GM11168 (cell line): ENCODE measurements around the gene HMCN1.
"Not testable (repeated sequence)": the region's sequence is repeated elsewhere in the genome, so short reads cannot be mapped to it uniquely, and the experiment has no call there.

Source experiments
- in situ Hi-C: fragments of 300-500 bp; cut with MboI; formaldehyde crosslinking; loops from one replicate; pipeline ENCODE4 v1.12.0; 2022; ENCODE audit warnings: low sequenced_read_pairs; ENCODE audit not compliant: unreplicated experiment

HMCN1 gene

DNA sequence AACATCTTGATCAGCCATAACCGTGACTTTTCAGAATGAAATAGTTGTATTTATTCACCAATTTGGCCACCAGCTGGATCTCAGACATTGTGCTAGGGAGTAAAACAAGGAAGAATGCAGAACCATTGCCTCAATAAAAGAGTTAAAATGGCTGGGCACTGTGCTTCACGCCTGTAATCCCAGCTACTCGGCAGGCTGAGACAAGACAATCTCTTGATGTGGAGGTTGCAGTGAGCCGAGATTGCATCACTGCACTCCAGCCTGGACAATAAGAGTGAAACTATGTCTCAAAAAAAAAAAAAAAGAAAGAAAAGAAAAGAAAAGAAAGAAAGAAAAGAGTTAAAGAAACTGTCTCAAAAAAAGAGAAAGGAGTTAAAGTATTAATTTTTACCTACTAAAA lies 441.4 kb downstream of the HMCN1 start:
- in situ Hi-C loops: no loop called here

DNA sequence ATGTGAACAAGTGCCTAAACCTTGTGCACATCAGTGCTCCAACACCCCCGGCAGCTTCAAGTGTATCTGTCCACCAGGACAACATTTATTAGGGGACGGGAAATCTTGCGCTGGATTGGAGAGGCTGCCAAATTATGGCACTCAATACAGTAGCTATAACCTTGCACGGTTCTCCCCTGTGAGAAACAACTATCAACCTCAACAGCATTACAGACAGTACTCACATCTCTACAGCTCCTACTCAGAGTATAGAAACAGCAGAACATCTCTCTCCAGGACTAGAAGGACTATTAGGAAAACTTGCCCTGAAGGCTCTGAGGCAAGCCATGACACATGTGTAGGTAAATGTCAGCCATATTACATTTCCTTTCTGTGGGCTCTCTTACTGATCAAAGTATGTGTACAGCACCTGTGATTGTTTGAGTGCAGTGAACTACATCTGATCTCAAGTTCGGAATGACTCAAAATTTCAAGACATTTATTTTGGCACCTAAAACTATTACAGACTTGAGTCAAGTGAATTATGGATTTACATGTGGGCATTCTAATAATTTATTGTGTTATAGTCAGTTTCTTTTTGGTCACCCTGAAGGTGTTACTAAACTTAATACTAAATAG lies 444.3 kb downstream of the HMCN1 start:
- in situ Hi-C loops: no loop called here

DNA sequence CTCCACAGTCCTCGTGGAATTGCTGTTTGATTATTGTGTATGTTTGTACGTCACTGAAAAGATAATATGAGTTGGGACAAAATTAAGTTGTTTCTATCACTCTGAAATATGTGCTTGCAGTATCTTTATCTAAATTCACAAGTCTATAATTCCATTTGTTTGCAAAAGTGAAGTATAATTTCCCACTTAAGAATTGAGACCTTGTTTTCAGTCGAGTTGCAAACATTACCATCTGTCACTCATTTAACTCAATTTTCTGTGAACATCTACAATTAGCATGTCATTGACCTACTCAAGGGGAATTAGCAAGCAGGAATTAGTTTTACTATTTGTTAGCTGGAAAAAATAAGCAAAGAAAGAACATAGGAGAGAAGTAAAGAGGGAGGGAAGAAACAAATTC lies 445.0 kb downstream of the HMCN1 start:
- in situ Hi-C loops: no loop called here

DNA sequence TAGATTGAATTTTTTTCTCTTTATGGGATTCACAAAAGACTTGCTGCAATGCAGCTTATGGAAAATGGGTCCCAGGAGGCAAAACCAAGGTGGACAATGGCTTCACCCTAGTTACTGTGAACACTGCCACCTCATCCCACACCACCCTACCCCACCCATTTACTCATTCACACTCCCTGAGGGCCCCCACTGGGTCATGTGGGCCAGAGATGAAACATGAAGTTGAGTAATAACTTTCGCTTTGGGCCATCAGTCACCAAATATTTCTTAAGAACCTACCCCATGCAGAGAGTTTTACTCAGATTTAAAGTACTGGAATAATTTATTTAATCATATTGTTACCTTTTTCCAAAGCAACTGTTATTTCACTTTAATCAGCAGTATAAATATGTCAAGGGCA lies 449.0 kb downstream of the HMCN1 start:
- in situ Hi-C loops: no loop called here

DNA sequence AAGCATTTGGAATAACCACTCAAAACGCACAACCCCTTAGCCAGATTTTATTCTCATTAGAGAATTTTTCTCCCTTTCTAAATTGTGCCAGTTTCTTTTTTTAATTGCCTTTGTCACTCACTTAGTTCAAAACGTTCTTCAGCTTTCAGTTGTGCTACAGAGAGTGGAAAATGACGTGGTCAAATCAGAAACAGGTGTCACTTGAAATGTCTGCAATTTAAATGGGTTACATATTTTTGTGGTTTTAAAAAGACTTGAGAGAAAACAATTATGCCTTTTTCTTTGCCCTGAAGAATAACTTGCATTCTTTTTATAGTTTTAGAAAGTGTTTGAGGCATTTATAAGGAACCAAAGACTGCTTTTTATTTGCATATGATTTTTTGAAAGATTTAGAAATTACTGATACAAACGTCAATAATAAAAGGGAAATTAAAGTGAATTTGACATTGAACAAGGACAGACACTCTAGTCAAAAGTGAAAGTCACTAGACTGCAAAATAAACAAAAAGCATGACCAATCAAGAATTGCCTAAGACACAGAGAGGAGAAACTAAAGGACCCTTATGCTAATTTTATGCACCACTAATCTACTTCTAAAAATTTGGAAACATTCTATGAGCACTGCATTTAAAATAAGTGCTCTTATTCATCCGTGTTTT lies 449.9 kb downstream of the HMCN1 start:
- in situ Hi-C loops: no loop called here

DNA sequence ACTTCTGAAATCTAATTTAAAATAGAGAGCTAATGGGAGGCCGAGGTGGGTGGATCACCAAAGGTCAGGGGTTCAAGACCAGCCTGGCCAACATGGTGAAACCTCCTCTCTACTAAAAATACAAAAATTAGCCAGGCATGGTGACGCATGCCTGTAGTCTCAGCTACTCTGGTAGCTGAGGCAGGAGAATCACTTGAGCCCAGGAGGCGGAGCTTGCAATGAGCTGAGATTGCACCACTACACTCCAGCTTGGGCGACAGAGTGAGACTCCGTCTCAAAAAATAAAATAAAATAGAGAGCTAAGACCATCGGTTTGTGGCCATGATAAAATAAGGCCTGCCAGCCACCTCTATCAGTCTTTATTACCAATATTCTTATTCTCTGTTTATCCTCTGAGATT lies 452.1 kb downstream of the HMCN1 start:
- in situ Hi-C loops: not testable (repeated sequence)

DNA sequence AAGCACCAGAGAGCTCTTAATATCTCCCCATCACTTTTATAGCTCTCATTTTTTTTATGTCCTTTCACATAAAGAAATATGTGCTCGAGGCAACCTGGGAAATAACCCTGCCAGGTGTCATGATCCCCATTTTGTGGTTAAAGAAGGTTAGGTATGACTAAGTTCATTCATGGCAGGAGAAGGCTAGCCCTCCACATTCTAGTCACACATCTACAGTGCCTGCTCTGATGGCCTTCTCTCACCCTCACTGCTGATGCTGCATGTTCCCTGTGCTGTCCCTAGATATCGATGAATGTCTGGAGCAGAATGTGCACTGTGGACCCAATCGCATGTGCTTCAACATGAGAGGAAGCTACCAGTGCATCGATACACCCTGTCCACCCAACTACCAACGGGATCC lies 453.4 kb downstream of the HMCN1 start:
- in situ Hi-C loops: no loop called here

DNA sequence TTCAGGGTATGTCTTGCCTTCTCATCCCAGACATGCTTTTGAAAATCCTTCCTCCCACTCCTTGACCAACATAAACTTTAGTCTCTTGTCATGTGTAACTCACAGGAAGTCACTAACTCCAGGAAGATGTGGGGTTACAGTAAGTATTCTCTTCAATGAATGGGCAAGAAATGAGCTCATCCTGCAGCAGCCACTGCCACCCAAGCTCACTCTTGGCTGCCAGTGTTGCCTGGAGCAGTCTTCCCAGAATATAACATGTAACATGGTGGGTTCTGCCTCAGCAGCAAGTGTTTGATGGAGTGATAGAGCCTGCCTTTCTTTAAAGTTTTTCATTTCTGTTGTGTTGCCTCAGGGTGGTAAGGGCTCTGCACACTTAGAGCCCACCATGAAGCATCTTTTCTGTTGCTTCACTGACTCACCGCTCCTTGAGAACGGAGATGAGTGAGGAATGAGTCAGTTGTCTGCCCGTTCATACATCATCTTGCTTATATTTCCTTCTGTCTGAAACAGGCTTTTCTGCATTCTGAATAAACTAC lies 453.9 kb downstream of the HMCN1 start:
- in situ Hi-C loops: no loop called here

DNA sequence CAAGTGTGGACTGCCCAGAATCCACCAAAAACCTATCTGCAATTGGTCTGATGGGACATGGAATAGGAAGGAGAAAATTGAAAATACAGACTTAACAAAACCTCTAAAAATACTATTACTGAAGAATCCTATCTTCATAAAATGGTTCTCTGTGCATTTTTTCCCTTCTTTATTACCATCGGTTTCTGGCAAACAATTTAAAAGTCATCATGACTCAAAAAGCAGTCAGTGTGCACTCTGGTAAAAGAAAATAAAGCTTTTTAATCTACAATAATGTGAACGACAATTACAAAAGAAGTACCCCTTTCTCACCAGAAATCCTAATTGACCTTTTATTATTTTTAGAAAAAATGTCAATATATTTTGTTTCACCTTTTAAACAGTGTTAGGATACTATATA lies 454.5 kb downstream of the HMCN1 start:
- in situ Hi-C loops: no loop called here

DNA sequence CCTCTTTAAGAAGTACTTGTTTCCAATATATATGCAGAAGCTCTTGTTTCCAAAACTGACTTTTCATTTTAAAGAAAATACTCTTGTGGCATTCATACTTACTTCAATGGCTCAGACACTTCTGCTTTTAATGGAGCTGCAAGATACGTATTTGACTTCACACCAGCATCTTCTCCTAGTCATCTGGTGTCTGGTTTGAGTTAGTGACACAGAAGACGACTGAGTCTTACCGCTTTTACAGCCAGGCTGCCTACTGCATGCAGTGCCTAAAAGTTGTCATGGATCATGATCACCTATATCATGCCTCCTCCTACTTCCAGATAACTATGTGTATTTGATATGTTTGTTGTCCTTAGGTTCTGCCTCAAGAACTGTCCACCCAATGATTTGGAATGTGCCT lies 455.0 kb downstream of the HMCN1 start:
- in situ Hi-C loops: no loop called here

DNA sequence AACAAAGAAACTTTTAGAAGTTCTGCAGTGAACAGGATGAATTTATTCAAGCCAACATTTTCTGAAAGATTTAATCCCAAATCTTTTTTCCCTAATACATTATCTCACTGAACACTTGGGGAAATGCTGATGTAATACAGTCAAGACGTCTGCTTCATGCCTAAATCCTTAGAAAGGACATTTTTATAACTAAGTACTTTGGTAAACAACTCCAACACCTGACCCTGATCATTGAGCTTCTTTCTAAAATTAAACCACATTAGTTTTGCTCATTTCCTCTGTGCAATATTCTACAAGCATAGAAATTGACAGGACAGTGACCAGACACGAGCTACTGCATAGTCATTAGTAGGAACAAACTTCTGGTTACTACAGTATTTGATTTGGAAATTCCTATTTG lies 457.3 kb downstream of the HMCN1 start:
- in situ Hi-C loops: no loop called here

DNA sequence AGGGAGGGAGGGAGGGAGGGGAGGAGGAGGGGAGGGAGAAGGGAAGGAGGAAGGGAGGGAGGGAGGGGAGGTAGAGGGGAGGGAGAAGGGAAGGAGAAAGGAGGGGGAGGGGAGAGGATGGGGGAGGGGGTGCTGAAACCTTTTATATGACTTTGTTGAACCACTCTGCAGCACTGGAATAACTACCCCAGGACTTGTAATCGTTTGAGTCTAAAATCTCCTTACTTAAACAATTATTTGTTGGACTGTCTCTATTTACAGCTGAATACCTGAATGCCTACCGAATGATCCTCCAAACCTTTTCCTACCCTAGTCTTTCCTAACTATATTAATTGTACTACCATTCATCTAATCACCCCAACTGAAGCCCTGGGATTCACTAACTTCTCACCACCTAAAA lies 459.0 kb downstream of the HMCN1 start:
- in situ Hi-C loops: no loop called here

DNA sequence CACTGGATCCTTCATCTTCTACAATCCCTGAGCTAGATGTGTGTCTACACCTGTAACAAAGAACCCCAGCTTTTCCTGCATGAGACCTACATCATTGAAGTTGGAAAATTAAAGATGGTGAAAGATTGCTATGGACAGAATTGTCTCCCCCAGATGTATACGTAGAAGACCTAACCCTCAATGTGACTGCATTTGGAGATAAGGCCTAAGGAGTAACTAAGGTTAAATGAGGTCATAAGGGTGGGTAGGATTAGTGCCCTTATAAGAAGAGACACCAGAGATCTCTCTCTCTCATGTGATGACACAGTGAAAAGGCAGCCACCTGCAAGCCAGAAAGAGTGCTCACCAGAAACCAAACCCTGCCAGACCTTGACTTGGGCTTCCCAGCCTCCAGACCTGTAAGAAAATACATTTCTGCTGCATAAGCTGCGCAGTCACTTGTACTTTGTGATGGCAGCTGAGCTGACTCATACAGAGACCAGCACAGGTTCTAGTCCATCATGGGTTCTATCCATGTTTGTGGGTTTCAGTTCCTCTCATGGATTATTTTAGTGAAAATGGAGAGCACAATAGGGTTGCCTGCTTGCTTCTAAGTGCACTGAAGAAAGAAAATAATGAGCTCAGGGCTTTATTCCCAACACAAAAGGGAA lies 460.0 kb downstream of the HMCN1 start:
- in situ Hi-C loops: no loop called here

DNA sequence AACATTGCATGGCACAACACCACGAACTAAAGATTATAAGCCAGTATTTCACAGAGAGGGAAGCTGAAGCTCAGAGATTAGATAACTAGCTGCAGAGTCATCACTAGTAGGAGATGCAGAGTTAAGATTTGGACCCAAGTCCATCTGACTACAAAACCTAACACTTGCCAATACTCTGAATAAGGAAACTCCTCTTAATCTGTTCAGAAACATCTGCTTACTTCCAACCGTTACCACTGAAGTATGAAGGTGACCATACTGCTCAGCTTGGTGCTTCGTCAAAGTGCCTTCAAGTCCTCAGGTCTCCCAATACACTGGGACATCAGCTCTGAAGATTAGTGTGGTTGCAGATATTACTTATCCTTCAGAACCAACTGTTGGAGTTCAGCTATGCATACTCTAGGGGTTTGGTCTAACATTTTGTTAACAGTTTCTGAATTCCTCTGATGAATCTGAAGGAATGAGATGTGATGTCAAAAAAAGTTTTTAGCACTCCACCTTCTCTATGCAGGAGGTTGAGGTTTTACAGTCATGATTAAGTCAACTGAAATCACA lies 461.3 kb downstream of the HMCN1 start:
- in situ Hi-C loops: no loop called here

DNA sequence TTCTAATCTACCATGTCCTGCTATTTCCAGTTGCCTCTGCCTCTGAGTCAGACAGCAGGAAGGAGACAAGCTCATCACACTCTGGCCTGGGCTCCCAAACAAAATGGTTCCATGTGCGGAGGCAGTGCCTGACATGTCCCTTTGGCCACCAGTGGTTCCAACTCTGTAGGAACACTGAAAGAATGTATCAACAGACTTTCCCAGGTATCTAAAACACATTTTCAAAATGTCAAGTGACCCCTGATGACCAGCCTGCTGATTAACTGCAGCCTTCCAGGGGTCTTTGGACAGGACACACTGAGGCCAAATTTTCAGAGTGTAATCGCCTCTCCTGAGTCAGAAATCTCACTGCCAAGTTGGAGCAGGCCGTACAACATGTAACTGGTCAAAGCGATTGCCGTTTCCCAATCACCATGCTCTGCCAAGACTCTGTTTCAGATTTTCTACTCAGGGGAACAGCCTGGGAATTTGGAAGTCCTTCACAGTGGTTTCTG lies 468.1 kb downstream of the HMCN1 start:
- in situ Hi-C loops: loop anchor here (25.0 kb wide), 1 partner anchor 390 kb away; no protein-coding TSS in a partner anchor

DNA sequence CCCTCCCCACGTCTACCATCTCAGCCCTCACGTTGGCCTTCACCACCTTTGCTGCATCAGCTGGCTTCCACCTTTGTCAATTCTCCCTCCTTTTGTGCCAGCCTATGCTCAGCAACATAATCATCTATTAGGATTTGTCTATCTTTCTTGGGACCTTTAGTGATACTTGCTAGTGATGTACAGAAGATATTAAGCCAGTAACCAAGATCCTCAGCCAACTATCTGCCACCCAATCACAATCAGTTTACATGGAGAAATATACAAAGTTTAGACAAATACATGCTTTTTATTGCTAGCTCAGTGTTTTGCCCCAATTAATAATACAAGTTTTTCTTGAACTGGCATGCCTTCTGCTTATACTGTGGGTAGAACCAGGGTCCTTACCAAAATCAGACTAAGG lies 468.6 kb downstream of the HMCN1 start:
- in situ Hi-C loops: loop anchor here (25.0 kb wide), 1 partner anchor 390 kb away; no protein-coding TSS in a partner anchor

DNA sequence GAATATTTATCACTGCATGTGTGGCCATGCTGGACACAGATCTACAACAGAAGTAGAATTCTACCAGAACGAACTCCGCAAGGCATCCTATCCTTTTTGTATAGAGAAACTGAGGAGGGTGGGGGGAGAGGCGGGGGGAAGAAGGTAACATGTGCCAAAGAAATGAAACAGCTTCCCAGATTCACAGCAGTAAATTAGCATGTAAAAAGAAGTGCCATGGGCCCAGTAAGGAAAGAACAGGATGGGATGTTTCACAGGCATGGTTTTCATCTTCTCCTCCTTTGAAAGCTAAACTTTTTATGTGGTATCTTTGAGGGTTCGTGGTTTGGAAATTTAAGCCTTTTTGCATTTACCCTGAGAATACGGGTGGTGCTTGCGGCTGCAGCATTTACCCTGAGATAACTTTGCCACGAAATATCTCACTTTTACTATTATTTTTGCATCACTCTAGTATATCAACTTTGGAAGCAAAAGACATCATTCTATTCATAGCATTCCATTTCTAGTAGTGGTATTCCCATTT lies 471.9 kb downstream of the HMCN1 start:
- in situ Hi-C loops: loop anchor here (25.0 kb wide), 1 partner anchor 394 kb away; no protein-coding TSS in a partner anchor

DNA sequence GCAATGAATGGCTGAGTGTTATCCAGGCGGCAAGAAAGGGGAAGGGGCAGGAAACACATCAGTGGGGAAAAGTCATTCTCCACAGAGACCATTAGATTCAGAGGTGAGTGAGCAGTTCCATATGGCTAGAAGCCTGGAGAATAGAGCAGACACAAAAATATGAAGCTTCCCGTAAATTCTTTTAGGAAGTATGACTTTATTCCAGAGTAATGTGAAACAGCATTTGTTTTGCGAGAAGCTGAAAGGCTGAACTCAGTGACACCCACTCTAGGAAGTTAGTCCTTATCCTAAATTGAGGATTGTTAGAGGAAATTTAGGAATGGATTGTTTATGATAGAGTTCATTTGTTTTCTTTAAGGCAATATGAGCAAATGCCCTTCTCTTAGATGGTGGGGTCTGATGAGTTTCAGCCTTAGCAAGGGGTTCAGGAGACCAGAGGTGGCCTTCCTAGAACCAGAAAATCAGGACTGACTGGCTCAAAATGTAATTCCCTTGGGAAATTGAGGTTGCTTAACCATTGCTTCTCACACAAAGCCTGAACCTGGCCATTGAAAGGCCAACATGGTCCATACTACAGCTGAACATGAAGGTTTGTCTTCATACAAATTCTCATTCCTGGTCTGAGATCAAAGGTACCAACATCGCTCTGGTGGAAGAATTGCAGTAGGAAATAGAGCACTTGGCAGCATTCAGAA lies 473.3 kb downstream of the HMCN1 start:
- in situ Hi-C loops: loop anchor here (25.0 kb wide), 1 partner anchor 395 kb away; no protein-coding TSS in a partner anchor

DNA sequence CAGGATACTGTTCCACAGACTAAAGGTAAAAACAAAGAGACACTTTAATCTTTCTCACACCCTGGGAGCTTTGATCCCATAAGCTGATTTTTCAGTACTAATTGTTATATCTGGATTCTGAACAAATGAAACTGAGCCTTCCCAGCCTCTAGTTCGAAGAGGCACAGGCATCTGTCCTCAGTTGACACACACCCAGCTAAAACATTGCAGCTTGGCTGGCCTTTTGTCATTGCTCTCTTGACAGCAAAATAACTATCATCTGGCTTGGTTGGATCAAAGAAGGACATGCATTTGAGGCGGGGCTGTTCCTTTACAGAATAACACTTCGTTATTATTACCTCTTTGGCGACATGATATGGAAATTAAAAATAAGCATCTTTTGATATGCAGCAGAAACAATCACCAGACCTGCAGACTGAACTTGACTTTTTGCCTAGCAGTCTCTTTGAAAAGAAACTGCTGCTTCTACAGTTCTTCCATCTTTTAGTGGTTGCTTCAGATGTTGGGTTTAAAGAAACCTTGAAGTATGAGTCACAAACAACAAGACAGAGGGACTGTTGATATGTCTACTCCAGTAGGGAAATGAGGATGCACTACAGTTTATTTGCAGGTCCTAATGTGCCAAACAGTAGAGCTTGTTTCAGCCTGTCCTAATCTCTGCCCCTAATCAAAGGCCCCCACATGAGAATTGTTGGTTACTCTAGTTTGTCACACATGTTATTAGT lies 474.4 kb downstream of the HMCN1 start:
- in situ Hi-C loops: loop anchor here (25.0 kb wide), 1 partner anchor 396 kb away; no protein-coding TSS in a partner anchor
